GM12892 (cell line): ENCODE results near the gene PSG3. TPM values are rescaled to one million over a fixed set of nuclear protein-coding genes. Genes with fewer than 3 reads are reported as not detected.
"Not testable (repeated sequence)": the region's sequence is repeated elsewhere in the genome, so short reads cannot be mapped to it uniquely, and the experiment has no call there.

ENCODE experiments used
- DNase-seq: peaks from one replicate; pipeline ENCODE4 v3.0.0; 2011; ENCODE audit not compliant: insufficient read length
- FAIRE-seq: peaks from 2 replicates; lab custom pipeline; 2011; peaks lifted over from hg19 to GRCh38; lab: Jason Lieb, UNC
- POLR2A ChIP-seq: IDR thresholded peaks from 2 replicates; pipeline ENCODE4 v1.6.1; 2011; ENCODE audit warnings: low read depth, low read length, control low read depth
- POLR2AphosphoS5 ChIP-seq: IDR thresholded peaks from 2 replicates; pipeline ENCODE4 v1.6.1; 2011; ENCODE audit warnings: low read depth, low read length, control low read depth
- TAF1 ChIP-seq: IDR thresholded peaks from 2 replicates; pipeline ENCODE4 v1.6.1; 2011; ENCODE audit warnings: low read depth, mild to moderate bottlenecking, control low read depth, low read length, borderline replicate concordance
- polyA plus RNA-seq: library from polyadenylated mRNA; unstranded; fragments of >200 nt; gene quantifications from one replicate; pipeline ENCODE4 v1.2.1, GENCODE V29; 2012; ENCODE audit warnings: missing spikeins, inconsistent platforms; ENCODE audit not compliant: missing spikeins

Gene PSG3
- not detected for polyA plus RNA-seq

- DNase-seq, FAIRE-seq: not testable (repeated sequence)
These were observed at the start of gene PSG3 for GRCh38 chr19:42740381-42740780. TSS of gene PSG3 (minus strand) at chr19:42740481. CDS start at chr19:42740384, 97 bp downstream.

GRCh38 chr19:42788766-42789165, 48.5 kb upstream of the PSG3 start:
- not testable (repeated sequence) for DNase-seq, FAIRE-seq

GRCh38 chr19:42787766-42788165, 47.5 kb upstream of the PSG3 start:
- not testable (repeated sequence) for DNase-seq, FAIRE-seq

DNA sequence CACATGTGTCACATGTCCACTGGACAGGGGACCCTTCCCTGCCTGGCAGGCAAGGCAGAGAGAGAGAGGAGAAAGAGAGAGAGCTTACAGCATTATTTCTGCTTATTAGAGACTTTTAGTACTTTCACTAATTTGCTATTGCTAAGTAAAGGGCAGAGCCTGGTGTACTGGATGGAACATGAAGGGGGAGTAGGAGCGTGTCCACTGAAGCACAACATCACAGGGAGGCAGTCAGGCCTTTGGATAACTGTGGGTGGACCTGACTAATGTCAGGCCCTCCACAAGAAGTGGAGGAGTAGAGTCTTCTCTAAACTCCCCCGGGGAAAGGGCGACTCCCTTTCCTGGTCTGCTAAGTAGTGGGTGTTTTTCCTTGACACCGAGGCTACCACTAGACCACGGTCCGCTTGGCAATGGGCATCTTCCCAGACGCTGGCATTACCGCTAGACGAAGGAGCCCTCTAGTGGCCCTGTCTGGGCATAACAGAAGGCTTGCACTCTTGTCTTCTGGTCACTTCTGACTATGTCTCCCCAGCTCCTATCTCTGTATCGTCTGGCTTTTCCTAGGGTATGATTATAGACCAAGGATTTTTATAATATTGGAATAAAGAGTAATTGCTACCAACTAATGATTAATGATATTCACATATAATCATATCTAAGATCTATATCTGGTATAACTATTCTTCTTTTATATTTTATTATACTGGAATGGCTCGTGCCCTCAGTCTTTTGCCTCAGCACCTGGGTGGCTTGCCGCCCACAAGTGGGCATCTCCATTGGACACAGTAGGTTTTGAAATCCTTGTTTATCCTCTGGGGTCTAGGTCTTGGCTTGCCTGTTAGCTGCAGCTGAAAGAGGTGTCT, 36.7 kb upstream of the PSG3 start:
- FAIRE-seq, DNase-seq: not testable (repeated sequence)

DNA sequence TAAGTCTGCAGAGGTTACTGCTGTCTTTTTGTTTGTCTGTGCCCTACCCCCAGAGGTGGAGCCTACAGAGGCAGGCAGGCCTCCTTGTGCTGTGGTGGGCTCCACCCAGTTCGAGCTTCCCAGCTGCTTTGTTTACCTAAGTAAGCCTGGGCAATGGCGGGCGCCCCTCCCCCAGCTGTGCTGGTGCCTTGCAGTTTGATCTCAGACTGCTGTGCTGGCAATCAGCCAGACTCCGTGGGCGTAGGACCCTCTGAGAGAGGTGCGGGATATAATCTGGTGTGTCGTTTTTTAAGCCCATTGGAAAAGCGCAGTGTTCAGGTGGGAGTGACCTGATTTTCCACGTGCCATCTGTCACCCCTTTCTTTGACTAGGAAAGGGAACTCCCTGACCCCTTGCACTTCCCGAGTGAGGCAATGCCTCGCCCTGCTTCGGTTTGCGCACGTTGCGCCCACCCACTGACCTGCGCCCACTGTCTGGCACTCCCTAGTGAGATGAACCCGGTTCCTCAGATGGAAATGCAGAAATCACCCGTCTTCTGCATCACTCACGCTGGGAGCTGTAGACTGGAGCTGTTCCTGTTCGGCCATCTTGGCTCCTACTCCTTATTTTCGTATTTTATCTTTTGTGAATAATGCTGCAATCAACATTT, 34.4 kb upstream of the PSG3 start:
- not testable (repeated sequence) for DNase-seq, FAIRE-seq

GRCh38 chr19:42767319-42767718, 27.0 kb upstream of the PSG3 start:
- DNase-seq, FAIRE-seq: not testable (repeated sequence)

DNA sequence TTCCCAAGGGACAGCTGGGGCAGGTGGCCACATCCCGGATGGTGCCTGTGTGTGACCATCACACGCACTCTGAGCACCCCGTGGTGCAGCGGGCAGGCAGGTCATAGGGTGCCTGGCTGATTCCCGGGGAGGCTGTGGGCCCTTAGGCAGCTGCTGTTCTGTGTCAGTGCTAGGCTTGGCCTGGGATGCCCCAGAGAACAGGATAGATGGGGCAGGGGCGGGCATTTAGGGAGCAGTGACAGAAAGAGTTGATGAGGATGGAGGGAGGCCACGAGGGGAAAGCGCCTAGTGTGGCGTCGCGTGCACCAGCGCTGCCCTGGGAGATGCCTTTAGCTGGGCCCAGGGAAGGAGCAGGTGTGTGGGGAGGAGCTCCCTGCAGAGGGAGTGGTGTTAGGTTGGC, 26.6 kb upstream of the PSG3 start:
- not testable (repeated sequence) for DNase-seq, FAIRE-seq

DNA sequence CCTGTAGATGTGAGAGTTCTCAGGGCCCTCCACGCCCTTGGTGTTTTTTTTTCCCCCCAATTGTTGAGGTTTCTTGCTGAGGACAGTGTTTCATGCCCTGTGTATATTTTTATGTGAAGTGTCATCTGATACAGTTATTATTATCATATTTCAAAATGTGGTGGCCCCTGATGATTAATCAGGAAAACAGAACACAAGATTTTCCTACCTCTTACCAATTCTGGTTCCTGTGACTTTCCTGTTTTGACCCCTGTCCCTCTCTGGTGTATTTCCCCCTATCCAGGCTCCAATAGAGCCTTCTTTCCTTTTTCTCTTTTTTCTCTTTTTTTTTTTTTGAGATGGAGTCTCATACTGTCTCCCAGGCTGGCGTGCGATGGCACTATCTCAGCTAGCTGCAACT, 24.6 kb upstream of the PSG3 start:
- TF ChIP-seq TAF1 (no peak), POLR2A (no peak), POLR2AphosphoS5 (no peak)
- FAIRE-seq: no peak
- DNase-seq: no peak

- TF ChIP-seq POLR2AphosphoS5 (no peak), POLR2A (no peak), TAF1 (no peak)
- DNase-seq (no peak), FAIRE-seq (no peak)
These were observed 22.5 kb upstream of the PSG3 start for GRCh38 chr19:42762789-42763188.

DNA sequence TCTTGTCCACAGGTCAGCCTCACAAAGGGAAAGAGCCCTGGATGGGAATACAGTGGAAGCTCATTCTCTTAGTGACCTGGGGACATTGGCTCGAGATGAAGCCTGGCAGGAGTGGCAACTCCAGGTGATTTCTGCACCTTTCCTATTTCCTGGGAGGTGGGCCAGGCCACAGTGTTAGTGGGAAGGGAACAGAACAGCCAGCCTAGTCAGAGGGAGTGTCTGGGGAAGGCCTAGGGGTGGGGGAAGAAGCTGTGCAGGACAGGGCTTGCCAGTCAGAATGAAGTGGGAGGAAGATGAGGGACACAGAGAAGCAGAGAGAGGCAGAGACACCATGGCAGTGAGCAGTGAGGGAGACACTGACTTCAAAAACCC, 21.6 kb upstream of the PSG3 start:
- not testable (repeated sequence) for FAIRE-seq, DNase-seq

DNA sequence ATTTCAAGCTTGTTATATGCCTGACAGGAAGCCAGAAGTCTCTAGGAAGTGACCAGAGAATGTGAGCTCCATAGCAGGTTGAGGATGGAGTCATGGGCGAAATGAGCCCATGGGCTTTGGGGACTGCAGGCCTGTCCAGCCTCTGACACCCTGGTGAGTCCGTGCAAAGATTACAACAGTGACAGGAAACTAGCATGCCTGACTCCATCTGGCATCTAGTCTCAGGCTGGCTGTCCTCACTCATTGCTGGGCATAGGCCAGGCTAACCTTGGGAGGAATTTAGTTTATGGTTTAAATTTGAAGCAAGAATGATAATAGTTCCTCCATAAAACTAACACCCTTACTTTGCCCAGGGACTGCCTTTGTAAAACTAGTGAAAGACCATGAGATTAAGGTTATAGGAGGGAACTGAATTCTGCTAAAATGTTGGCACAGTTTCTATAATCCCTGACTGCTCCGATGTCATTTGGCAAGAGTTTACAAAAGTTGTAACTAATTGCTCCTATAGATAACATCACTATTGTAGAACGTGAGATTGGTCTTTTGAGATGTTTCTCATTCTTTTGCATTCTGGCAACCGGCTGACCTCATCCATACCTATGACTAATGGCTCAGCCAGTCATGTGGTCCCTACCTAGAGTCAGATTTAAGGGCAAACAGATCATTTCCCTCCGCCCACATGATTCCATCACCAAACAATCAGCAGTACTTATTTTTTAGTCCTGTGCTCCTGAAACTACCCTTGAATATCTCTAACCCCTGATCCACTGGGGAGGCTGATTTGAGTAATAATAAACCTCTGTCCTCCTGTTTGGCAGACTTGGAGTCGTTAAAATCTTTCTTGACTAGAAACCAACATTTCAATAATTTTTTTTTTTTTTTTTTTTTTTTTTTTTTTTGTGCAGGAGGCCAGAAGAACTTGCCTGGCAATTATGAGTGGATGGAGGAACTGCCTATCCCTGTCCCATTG, 21.0 kb upstream of the PSG3 start:
- not testable (repeated sequence) for DNase-seq, FAIRE-seq

DNA sequence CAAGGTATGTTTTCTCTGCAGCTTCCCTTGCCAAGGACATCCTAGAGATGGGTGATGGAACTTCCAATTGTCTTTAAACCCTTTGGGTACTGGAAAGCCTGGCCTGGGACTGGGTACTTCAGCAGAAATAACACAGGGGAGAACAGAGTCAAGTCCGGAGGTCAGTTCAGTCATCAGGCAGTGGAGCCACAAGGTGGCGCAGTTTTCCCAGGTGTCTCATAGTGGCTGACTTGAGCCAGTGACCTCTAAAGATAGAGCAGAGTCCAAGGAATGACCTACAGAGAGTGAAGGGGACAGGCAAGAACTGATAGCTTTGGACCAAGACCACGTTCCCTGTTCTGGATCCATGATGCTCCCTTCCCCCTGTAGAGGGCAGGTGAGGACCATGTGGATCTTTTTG, 18.4 kb upstream of the PSG3 start:
- not testable (repeated sequence) for FAIRE-seq, DNase-seq

DNA sequence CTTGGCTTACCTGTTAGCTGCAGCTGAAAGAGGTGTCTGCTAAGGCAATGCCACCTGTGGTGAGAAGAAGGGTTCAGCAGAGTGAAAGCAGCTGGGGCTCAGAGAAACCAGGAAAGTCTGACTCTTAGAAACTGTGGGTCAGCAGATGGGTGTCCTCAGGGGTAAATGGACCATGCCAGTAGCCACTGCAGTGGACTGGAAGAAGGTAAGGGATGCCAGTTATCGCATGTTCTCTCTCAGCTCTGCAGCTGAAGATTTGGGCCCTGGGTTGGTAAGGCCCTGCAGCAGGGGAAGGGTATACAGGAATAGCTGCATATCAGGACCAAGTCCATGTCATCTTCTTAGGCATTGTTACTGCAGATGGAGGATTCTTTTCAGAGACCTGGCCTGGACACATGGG, 12.0 kb upstream of the PSG3 start:
- DNase-seq, FAIRE-seq: not testable (repeated sequence)

DNA sequence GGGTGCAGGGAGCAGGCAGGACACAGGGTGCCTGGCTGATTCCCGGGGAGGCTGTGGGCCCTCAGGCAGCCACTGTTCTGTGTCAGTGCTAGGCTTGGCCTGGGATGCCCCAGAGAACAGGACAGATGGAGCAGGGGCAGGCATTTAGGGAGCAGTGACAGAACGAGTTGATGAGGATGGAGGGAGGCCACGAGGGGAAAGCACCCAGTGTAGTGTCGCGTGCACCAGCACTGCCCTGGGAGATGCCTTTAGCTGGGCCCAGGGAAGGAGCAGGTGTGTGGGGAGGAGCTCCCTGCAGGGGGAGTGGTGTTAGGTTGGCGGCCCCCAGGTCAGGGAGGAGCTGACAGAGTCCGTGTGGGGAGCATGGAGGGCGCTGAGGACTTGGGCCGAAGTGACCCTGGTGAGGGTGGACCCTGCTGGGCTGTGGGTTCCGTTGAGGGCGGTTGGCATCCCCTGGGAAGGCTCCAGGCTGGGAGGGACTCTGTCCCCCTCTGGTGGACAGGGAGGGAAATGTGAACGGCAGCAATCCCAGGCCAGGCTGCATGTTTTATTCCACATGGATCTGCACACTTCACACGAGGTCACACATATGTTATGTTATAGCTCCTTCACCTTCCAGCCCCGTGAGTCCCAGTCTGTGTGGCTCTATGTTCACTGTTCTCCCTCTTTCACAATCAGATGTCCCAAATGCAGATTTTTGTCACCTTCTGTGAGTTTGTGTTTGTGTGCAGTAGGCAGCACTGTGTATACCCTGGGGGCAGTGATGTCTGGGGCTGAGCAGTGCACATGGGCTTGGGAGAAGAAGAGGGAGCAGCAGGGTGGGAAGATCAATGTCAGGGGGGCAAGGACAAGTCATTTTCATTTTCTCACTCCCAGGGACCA, 1.7 kb upstream of the PSG3 start:
- DNase-seq, FAIRE-seq: not testable (repeated sequence)

DNA sequence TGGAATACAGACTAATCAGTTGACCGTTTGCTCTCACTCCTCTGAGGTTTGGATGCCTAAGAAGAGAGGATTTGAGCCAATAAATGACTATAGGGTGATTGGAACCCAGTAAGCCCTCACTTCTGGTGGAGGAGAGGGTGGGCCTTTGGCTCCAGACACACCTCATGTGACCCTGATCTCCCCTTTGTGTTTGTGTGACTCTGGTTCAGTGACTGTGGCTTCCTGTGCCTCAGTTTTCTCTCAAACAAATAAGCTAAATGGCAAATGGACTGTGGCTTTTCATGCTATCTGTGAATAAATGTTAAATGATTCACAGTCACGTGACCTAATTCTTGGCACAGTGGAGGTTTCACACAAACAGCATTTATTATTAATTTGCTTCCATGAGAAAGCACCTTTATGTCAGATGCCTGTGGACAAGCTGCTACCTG, 2.7 kb downstream of the PSG3 start:
- DNase-seq, FAIRE-seq: not testable (repeated sequence)

GRCh38 chr19:42728341-42728740, 11.9 kb downstream of the PSG3 start:
- FAIRE-seq, DNase-seq: not testable (repeated sequence)

- FAIRE-seq, DNase-seq: not testable (repeated sequence)
These were observed 26.3 kb downstream of the PSG3 start for GRCh38 chr19:42714000-42714399.

DNA sequence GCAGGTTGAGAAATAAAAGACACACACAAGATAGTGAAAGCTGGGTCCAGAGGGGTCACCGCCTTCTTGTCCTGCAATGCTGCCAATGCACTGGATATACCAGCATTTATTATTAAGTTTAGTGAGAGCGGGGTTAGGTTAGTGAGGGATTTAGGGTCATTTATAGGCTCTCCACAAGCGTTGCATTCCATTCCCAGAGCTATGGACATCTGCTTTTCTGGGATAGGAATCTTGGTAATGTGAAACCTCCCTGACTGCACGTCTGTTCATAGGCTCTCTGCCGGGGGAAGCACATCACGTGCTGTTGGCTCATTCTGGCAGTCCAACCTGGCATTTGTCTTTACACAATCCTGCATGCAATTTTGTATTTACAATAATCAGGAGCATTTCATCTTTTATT, 27.5 kb downstream of the PSG3 start:
- not testable (repeated sequence) for DNase-seq

More for the DNA sequence above, 27.5 kb downstream of the PSG3 start:
- FAIRE-seq: not testable (repeated sequence)
